NCI-H446 (cell line): ENCODE measurements around the gene TOB2.

Experiments
- DNase-seq, 2 experiments: peaks; one replicate each; lab custom pipeline; 2025; lab: John Stamatoyannopoulos, UW

TOB2 gene

DNA sequence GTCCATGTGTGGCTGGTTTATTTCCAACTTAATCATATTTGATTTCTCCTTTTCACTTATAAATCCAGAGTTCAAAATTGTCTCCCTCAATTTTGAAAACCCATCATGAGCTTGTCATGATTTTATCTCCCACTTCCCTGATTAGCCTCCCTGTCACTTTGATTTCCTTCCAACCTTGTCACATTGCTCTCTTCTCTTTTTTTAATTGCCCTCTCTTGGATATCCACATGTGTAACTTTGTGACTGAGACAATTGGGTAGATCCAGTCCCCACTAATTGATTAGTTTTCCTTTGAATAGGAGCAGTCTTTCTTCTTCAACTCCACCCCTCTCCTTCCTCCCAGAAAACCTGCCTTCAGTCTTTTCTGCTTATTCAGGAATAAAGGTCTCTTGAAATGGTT, 62.5 kb downstream of the TOB2 start:
- DNase-seq, result no peak
